T-cell (primary cell): ENCODE results near the gene ZSCAN5C. TPM values are rescaled to one million over a fixed set of nuclear protein-coding genes. Genes with fewer than 3 reads are reported as not detected.
"Not testable (repeated sequence)": the region's sequence is repeated elsewhere in the genome, so short reads cannot be mapped to it uniquely, and the experiment has no call there.

Source experiments
- ATAC-seq, 4 experiments: fragments of 200-7000 bp in 3 of 4; fragments of 150-1000 bp in 1 of 4; cut with Tn5 transposase; replicated peaks in 1 of 4; 1 replicate in 3 of 4; 2 replicates in 1 of 4; pipeline ENCODE4 v1.10.0; 2021; ENCODE audit warnings: moderate library complexity in 3 of 4, mild to moderate bottlenecking in 2 of 4, moderate number of reproducible peaks in 1 of 4
- CTCF ChIA-PET, 2 donors: fragments of 300-600 bp; sonication (Branson Sonifier 250); formaldehyde crosslinking; loops; one replicate each; lab custom pipeline; 2022; ENCODE audit warnings: antibody characterized with exemption in 2 of 2; lab: Charles Lee
- POLR2A ChIA-PET, 2 donors: fragments of 300-600 bp; sonication (Branson Sonifier 250); formaldehyde crosslinking; loops; one replicate each; lab custom pipeline; 2022; ENCODE audit warnings: antibody characterized with exemption in 2 of 2; lab: Charles Lee
- DNase-seq, 35 experiments: peaks; one replicate each; pipeline versions ENCODE4 v3.0.0 to v3.0.0-alpha.2; 2013 to 2023
- H3K27ac ChIP-seq: one replicate; pipeline ENCODE4 v1.5.1; 2013; ENCODE audit warnings: low read length
- H3K27me3 ChIP-seq, 2 experiments: replicated peaks in 1 of 2; 1 replicate in 1 of 2; 2 replicates in 1 of 2; pipeline versions ENCODE4 v1.6.1 to v1.7.0; 2013; ENCODE audit warnings: low read length in 1 of 2, mixed read lengths in 1 of 2; ENCODE audit not compliant: control insufficient read depth in 2 of 2, insufficient read depth in 2 of 2; ENCODE audit errors: extremely low read depth in 1 of 2
- H3K36me3 ChIP-seq, 2 donors: 1 replicate in 1 of 2; 2 replicates in 1 of 2; pipeline versions ENCODE4 v1.6.1 to v1.7.0; 2013; ENCODE audit warnings: low read length in 1 of 2; ENCODE audit not compliant: control insufficient read depth in 2 of 2, insufficient read depth in 1 of 2; ENCODE audit errors: extremely low read depth in 1 of 2
- H3K4me1 ChIP-seq, 2 experiments: 1 replicate in 1 of 2; 2 replicates in 1 of 2; pipeline versions ENCODE4 v1.6.1 to v1.7.0; 2013; ENCODE audit warnings: low read length in 2 of 2, mixed read lengths in 1 of 2; ENCODE audit not compliant: insufficient read depth in 2 of 2, control insufficient read depth in 1 of 2; ENCODE audit errors: extremely low read depth in 1 of 2
- H3K4me3 ChIP-seq, 2 donors: 1 replicate in 1 of 2; 2 replicates in 1 of 2; pipeline versions ENCODE4 v1.5.1 to v1.7.0; 2013; ENCODE audit warnings: mild to moderate bottlenecking in 2 of 2, low read length in 1 of 2, moderate library complexity in 1 of 2; ENCODE audit not compliant: control insufficient read depth in 1 of 2; ENCODE audit errors: extremely low read depth in 1 of 2
- H3K9me3 ChIP-seq: 2 replicates; pipeline ENCODE4 v1.7.0; 2013
- H3K27ac Mint-ChIP-seq, 2 donors: one replicate each; pipeline ENCODE4 v1.8.0; 2020 to 2021; ENCODE audit warnings: mild to moderate bottlenecking in 2 of 2, mixed read lengths in 2 of 2
- H3K27me3 Mint-ChIP-seq, 2 donors: one replicate each; pipeline ENCODE4 v1.8.0; 2021 to 2022; ENCODE audit warnings: mixed read lengths in 2 of 2
- H3K36me3 Mint-ChIP-seq: one replicate; pipeline ENCODE4 v1.8.0; 2021; ENCODE audit warnings: mixed read lengths
- H3K4me1 Mint-ChIP-seq, 3 donors: one replicate each; pipeline ENCODE4 v1.8.0; 2020 to 2022; ENCODE audit warnings: mixed read lengths in 3 of 3, mild to moderate bottlenecking in 1 of 3
- H3K4me3 Mint-ChIP-seq, 3 donors: one replicate each; pipeline ENCODE4 v1.8.0; 2020 to 2022; ENCODE audit warnings: mild to moderate bottlenecking in 3 of 3, mixed read lengths in 3 of 3, moderate library complexity in 3 of 3
- H3K9me3 Mint-ChIP-seq, 3 donors: one replicate each; pipeline ENCODE4 v1.8.0; 2020 to 2022; ENCODE audit warnings: mixed read lengths in 3 of 3
- WGBS: methylation state at CpG from one replicate; pipeline ENCODE4 v1.1.5; 2013; ENCODE audit warnings: missing lambda C conversion rate; ENCODE audit not compliant: insufficient coverage; 5-methylcytosine and 5-hydroxymethylcytosine counted together
- total RNA-seq, 35 experiments: library from RNA in 6 of 35; stranded (reverse) in 6 of 35; fragments of 120-200 nt in 1 of 35; gene quantifications; one replicate each; pipeline versions ENCODE4 v1.2.1 to v1.2.4 and lab custom pipeline; 2013 to 2026

ZSCAN5C gene
- total RNA-seq, 5 donors from 2014 or later (not counting 1 experiment from before 2014, with no cell fraction given) = not detected

GRCh38 chr19:56245764-56246163, 43.7 kb downstream of the ZSCAN5C start:
- H3K9me3 Mint-ChIP-seq, H3K4me1 Mint-ChIP-seq, H3K4me3 ChIP-seq, H3K4me3 Mint-ChIP-seq, H3K9me3 ChIP-seq, ATAC-seq, H3K27me3 Mint-ChIP-seq, POLR2A ChIA-PET, DNase-seq, H3K4me1 ChIP-seq, CTCF ChIA-PET, H3K27ac ChIP-seq, H3K27ac Mint-ChIP-seq, H3K36me3 ChIP-seq, H3K36me3 Mint-ChIP-seq, H3K27me3 ChIP-seq: not testable (repeated sequence)
- WGBS = 95% methylated on average over 2 of the region's 4 CpGs

DNA sequence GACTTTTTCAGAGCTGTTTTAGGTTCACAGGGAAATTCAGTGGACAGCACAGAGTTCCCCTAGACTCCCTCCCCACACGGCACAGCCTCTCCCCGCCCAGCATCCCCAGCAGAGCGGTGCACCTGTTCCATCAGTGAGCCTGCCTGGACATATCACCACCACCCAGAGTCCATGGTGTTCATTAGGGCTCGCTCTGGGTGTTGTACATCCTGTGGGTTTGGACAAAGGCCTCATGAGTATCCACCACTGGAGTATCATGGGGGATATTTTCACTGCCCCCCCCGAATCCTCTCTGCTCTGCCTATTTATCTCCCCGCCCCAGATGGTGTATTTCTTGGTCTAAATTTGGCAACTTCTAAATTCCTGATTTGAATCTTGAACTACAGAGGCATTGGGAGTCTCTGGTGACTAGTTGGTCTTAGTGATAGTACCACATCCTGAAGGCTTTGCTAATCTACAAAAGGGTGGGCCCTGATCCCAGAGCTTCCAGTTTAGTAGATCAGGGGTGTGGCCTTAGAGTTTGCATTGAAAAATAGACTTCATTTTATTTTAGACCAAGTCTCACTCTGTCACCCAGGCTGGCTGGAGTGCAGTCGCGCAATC, 46.8 kb downstream of the ZSCAN5C start:
- H3K27me3 ChIP-seq, H3K4me3 Mint-ChIP-seq, DNase-seq, H3K9me3 ChIP-seq, H3K36me3 ChIP-seq, H3K27ac Mint-ChIP-seq, CTCF ChIA-PET, H3K4me1 ChIP-seq, ATAC-seq, H3K4me3 ChIP-seq, H3K27me3 Mint-ChIP-seq, H3K4me1 Mint-ChIP-seq, H3K36me3 Mint-ChIP-seq, H3K9me3 Mint-ChIP-seq, H3K27ac ChIP-seq, POLR2A ChIA-PET: not testable (repeated sequence)
- no CpG with 5 or more reads among the region's 8 CpGs for WGBS

DNA sequence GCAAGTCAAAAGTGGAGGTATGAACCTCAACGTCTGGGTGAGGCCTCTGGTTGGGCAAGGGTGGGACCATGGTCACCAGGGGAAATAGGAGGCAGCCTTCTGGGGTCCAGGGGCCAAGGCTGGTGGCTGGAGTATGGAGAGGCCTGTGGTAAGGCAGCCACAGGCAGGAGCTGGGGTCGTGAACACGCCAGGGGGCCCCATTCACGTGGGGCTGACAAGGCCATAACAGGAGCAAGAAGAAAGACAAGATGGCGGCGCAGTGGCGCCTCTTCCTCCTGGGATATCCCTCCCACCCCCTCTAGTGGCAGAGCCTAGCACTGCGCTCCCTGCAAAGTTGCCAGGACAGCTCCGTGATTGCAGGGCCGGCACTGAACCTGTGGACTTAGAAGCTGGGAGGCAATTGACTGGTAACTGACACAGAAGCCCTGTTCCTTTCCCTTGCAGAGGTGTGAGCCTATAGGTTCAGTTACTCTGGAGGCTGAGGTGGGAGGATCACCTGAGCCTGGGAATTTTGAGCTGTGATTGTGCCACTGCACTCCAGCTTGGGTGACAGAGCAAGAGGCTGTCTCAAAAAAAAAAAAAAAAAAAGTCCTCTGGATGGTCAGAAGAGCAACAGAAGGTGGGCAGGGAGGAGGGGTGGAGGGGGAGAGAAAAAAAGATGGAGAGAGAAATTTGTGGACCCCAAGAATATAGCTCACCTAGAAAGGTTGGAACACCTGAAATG, 50.8 kb downstream of the ZSCAN5C start:
- no peak overlapping the region for H3K4me3 Mint-ChIP-seq
- WGBS = 51% methylated on average over 7 of the region's 10 CpGs
- peak in 3 of 4 experiments; percentile 31 to 59 (median 49) for ATAC-seq
- H3K27ac Mint-ChIP-seq = no peak overlapping the region
- peaks cover 0 to 3% (median 0%) of the 10 kb centered on the region in 3 donors for H3K9me3 Mint-ChIP-seq
- Histone ChIP-seq H3K36me3 (no peaks in the 10 kb centered on the region), H3K4me3 (no peak overlapping the region), H3K9me3 (no peaks in the 10 kb centered on the region), H3K4me1 (peaks cover 0 to 6% of the 10 kb centered on the region in 2 experiments), H3K27me3 (no peaks in the 10 kb centered on the region), H3K27ac (no peak overlapping the region)
- POLR2A ChIA-PET = no interaction called here
- peaks cover 0 to 2% of the 10 kb centered on the region in 2 donors for H3K27me3 Mint-ChIP-seq
- CTCF ChIA-PET = interaction anchor here (0.6 to 3.5 kb wide), 13 partner anchors 8 to 846 kb away, joined by 3 to 78 read pairs (median 4); no protein-coding TSS in a partner anchor
- H3K36me3 Mint-ChIP-seq = peaks cover 4% of the 10 kb centered on the region
- H3K4me1 Mint-ChIP-seq = peaks cover 0 to 3% (median 0%) of the 10 kb centered on the region in 3 donors
- DNase-seq = peak; percentile 25 to 72 (median 60)

DNA sequence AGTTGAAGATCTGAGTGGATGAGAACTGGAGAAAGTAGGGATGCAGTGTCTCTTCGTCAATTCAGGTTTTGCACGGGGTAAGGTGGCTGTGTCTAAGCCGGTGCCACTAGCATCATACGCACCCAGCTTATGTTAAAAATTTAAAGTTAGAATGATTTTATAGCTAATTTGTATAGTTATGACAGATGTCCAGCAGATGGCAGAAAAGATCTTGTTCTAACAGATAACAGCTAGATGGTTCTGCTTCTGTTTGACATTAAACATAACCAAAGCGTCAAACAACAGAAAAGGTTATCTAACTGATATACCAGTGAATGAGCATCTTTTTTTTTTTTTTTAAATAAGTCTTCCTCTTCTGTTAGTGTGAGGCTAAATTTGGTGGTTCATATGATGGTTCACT, 51.7 kb downstream of the ZSCAN5C start:
- no peak overlapping the region for H3K4me3 Mint-ChIP-seq
- no peaks in the 10 kb centered on the region for H3K27me3 ChIP-seq
- H3K36me3 Mint-ChIP-seq = peaks cover 4% of the 10 kb centered on the region
- peak in 1 of 35 experiments; percentile 66 for DNase-seq
- H3K9me3 Mint-ChIP-seq = peaks cover 0 to 3% (median 0%) of the 10 kb centered on the region in 3 donors
- POLR2A ChIA-PET = interaction anchor here in 1 of 2 donors (0.7 kb wide), 1 partner anchor 81 kb away, joined by 3 read pairs; no protein-coding TSS in a partner anchor
- peaks cover 0 to 6% of the 10 kb centered on the region in 2 experiments for H3K4me1 ChIP-seq
- H3K36me3 ChIP-seq = no peaks in the 10 kb centered on the region
- H3K27ac ChIP-seq = no peak overlapping the region
- H3K9me3 ChIP-seq = no peaks in the 10 kb centered on the region
- H3K4me1 Mint-ChIP-seq = peaks cover 0 to 3% (median 0%) of the 10 kb centered on the region in 3 donors
- H3K4me3 ChIP-seq = no peak overlapping the region
- H3K27ac Mint-ChIP-seq = no peak overlapping the region
- 75% methylated on average over 2 of the region's 5 CpGs for WGBS
- CTCF ChIA-PET = interaction anchor here (0.6 to 3.5 kb wide), 17 partner anchors 8 to 1574 kb away, joined by 3 to 78 read pairs (median 4); no protein-coding TSS in a partner anchor
- peak in 2 of 4 experiments; percentile 27 to 39 for ATAC-seq
- H3K27me3 Mint-ChIP-seq = peaks cover 0 to 5% of the 10 kb centered on the region in 2 donors

GRCh38 chr19:56258272-56258671, 56.2 kb downstream of the ZSCAN5C start:
- POLR2A ChIA-PET = no interaction called here
- ATAC-seq = no peak
- Mint-ChIP-seq H3K4me3 (no peak overlapping the region), H3K27me3 (peaks cover 0 to 5% of the 10 kb centered on the region in 2 donors), H3K4me1 (peaks cover 0 to 3% (median 0%) of the 10 kb centered on the region in 3 donors), H3K36me3 (peaks cover 3% of the 10 kb centered on the region), H3K9me3 (no peaks in the 10 kb centered on the region), H3K27ac (no peak overlapping the region)
- Histone ChIP-seq H3K36me3 (no peaks in the 10 kb centered on the region), H3K27me3 (no peaks in the 10 kb centered on the region), H3K4me3 (no peak overlapping the region), H3K27ac (no peak overlapping the region), H3K9me3 (no peaks in the 10 kb centered on the region), H3K4me1 (no peaks in the 10 kb centered on the region)
- CTCF ChIA-PET = no interaction called here
- DNase-seq = no peak
- whole genome bisulfite sequencing = 74% methylated on average over 8 of the region's 12 CpGs
